PC-9 (cell line): ENCODE measurements around the gene DSG2.

Source experiments
- EZH2 ChIP-seq: fragments of 200-600 bp; sonication (generic); IDR thresholded peaks from 2 replicates; pipeline ENCODE4 v1.8.0; 2017; ENCODE audit warnings: antibody characterized with exemption, low read depth
- TF ChIP-seq, protein P1 (sequence below): fragments of 200-600 bp; sonication (generic); conservative IDR thresholded peaks from 2 replicates; pipeline ENCODE4 v1.6.1; 2017; ENCODE audit warnings: mixed run types, antibody characterized with exemption, mild to moderate bottlenecking, moderate library complexity

- TF ChIP-seq, protein P1, sequence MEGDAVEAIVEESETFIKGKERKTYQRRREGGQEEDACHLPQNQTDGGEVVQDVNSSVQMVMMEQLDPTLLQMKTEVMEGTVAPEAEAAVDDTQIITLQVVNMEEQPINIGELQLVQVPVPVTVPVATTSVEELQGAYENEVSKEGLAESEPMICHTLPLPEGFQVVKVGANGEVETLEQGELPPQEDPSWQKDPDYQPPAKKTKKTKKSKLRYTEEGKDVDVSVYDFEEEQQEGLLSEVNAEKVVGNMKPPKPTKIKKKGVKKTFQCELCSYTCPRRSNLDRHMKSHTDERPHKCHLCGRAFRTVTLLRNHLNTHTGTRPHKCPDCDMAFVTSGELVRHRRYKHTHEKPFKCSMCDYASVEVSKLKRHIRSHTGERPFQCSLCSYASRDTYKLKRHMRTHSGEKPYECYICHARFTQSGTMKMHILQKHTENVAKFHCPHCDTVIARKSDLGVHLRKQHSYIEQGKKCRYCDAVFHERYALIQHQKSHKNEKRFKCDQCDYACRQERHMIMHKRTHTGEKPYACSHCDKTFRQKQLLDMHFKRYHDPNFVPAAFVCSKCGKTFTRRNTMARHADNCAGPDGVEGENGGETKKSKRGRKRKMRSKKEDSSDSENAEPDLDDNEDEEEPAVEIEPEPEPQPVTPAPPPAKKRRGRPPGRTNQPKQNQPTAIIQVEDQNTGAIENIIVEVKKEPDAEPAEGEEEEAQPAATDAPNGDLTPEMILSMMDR = no peak
- no peak for TF ChIP-seq EZH2
These were observed 92.6 kb downstream of the DSG2 start for GRCh38 chr18:31590570-31590969.
